Raji (cell line): ENCODE results near the gene TMEM222.

Experiments
- POLR2A ChIP-seq: IDR thresholded peaks from 2 replicates; pipeline ENCODE4 v1.6.1; 2011; ENCODE audit warnings: low read depth, low read length, control low read depth; ENCODE audit not compliant: insufficient read depth

TMEM222 gene

GRCh38 chr1:27302612-27303011 is 19.4 kb upstream of the TMEM222 start:
- no peak for TF ChIP-seq POLR2A

GRCh38 chr1:27303509-27303908 is 18.5 kb upstream of the TMEM222 start:
- TF ChIP-seq POLR2A, result no peak

- no peak for TF ChIP-seq POLR2A
Observed at GRCh38 chr1:27306071-27306470, 15.9 kb upstream of the TMEM222 start.

- no peak for TF ChIP-seq POLR2A
Observed at GRCh38 chr1:27306892-27307761, 14.8 kb upstream of the TMEM222 start.

- TF ChIP-seq POLR2A, result no peak
Observed at GRCh38 chr1:27307874-27308598, 13.9 kb upstream of the TMEM222 start.

- no peak for TF ChIP-seq POLR2A
Observed at GRCh38 chr1:27314169-27314568, 7.8 kb upstream of the TMEM222 start.

DNA sequence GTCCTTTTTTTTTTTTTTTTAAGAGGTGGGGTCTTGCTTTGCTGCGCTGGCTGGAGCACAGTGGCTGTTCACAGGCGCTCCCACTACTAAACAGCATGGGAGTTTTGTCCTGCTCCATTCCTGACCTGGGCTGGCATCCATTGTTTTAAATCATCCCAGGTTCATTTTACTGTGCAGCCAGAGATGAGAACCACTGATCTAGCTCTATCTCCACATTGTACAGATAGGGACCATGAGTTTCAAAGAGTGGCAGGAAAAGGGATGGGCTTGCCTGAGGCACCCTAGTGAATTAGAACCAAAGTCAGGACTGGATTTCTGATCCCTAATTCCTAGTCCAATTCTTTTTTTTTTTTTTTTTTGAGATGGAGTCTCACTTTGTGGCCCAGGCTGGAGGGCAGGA is 7.2 kb upstream of the TMEM222 start:
- no peak for TF ChIP-seq POLR2A

DNA sequence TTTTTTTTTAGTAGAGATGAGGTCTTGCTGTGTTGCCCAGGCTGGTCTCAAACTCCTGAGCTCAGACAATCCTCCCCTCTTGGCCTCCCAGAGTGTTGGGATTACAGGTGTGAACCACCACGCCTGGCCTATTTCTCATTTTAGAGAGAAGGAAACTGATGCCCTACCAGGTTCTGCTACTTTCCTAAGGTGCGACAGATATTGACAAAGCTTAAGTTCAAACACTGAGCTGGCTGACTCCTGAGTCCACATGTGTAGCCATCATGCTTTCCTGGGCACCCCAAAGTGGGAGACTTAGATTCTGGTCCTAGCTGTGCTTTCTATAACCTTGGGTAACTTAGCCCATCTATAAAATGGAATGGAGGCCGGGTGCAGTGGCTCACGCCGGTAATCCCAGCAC is 5.1 kb upstream of the TMEM222 start:
- no peak for TF ChIP-seq POLR2A

DNA sequence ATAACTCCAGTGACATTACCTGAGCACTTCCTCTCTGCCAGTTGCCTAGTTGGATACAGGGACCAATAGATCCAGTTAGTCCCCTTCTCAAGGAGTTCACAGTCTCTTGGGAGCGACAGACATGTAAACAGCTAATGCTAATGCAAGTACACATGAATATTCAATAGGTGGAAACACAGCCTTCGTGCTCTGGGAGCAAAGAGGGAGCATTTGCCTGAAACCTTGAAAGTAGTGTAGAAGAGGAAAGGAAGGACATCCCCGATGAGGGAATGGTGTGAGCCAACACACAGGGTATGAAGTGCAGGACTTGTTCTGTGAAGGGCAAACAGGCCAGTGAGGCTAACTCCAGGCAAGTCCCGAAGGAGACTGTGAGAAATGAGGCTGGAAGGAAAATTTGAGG is 3.8 kb upstream of the TMEM222 start:
- no peak for TF ChIP-seq POLR2A

DNA sequence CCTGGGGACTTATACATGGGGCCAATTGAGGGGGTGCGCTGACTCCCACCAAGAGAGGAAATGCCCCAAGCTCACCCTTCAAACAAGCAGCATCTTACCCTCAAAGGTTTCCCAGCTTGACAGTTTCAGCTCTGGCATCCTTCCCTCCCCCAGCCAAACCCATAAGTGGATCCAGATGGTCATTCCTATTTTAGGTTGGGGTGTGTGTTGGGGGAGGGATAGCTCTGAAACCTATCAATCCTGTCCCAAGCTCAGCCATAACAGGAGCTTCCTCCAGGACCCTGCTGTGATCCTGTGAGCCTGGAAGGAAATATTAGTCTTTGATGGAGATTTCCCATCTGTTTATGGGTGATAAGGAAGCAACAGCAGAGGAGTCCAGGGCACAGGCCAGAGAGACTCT is 3.4 kb upstream of the TMEM222 start:
- TF ChIP-seq POLR2A, result no peak

- TF ChIP-seq POLR2A, result no peak
Observed at GRCh38 chr1:27322569-27323240, 742 bp downstream of the TMEM222 start.

GRCh38 chr1:27325286-27325685 is 3.3 kb downstream of the TMEM222 start:
- no peak for TF ChIP-seq POLR2A

GRCh38 chr1:27327964-27328363 is 6.0 kb downstream of the TMEM222 start:
- no peak for TF ChIP-seq POLR2A

DNA sequence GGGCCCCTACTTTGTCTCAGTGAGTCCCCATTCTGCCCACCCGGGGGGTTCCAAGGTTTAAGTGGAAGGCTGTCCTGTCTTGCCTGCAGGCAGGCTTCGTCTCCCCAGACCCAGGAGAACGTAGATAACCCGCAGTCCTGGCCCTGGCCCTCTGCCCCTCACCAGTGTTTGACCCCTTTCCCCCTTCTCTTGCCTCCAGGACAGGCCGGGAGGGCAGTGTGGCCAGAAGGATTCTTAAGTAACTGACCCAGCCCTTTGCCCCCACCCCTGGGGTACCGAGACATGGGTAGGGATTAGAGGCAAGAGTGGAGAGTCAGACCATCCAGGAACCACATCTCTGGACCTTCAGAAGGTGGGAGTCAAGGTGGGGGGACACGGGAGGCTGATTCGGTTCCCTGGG is 8.8 kb downstream of the TMEM222 start:
- TF ChIP-seq POLR2A, result no peak

- no peak for TF ChIP-seq POLR2A
Observed at GRCh38 chr1:27331426-27331825, 9.5 kb downstream of the TMEM222 start.

DNA sequence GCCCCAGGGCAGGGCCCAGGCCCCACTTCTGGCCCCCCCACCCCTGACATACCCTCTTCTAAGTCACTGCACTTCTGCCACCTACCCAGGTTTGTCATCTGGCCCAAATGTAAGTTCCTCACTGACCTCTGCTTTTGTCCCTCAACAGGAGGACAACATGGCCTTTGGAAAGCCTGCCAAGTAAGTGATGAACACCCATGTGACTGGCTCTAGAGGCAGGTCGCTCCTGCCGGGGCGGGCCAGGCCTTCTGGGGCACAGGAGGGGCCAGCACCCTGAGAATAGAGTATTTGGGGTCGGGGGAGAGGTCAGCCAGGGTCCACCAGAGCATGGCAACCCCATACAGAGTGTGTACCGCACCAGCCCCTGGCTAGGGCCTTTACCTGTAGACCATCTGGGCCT is 10.0 kb downstream of the TMEM222 start:
- TF ChIP-seq POLR2A, result no peak
